HCT116 (cell line): ENCODE results near the gene PITHD1. TPM values are rescaled to one million over a fixed set of nuclear protein-coding genes. Genes with fewer than 3 reads are reported as not detected.
"Not testable (repeated sequence)": the region's sequence is repeated elsewhere in the genome, so short reads cannot be mapped to it uniquely, and the experiment has no call there.

Experiments used
- ATAC-seq: fragments of 200-7000 bp; cut with Tn5 transposase; 2 replicates; pipeline ENCODE4 v1.9.1; 2020; ENCODE audit warnings: mild to moderate bottlenecking, moderate library complexity
- BruUV-seq: library from RNA; stranded (reverse); fragments of 400-500 nt; replicated peaks from 2 replicates; lab custom pipeline; 2021; lab: Mats Ljungman, UMichigan
- CTCF ChIA-PET: fragments of 300-600 bp; sonication (Branson Sonifier 250); formaldehyde crosslinking; loops from one replicate; lab custom pipeline; 2021; ENCODE audit warnings: antibody characterized with exemption; lab: Charles Lee
- POLR2A ChIA-PET: fragments of 300-600, 350-600 bp; sonication (Branson Sonifier 250); formaldehyde crosslinking; loops from one replicate; lab custom pipeline; 2021; ENCODE audit warnings: antibody characterized with exemption; lab: Charles Lee
- RAD21 ChIA-PET, 2 experiments: fragments of 300-600 bp; sonication (Branson Sonifier 250); formaldehyde crosslinking; loops; one replicate each; lab custom pipeline; 2023; ENCODE audit warnings: low total read pairs in 2 of 2; ENCODE audit not compliant: uncharacterized antibody in 2 of 2, unreplicated experiment in 2 of 2, low non-redundant PET in 1 of 2; lab: Charles Lee
- DNase-seq: peaks from one replicate; pipeline ENCODE4 v3.0.0-alpha.2; 2010; ENCODE audit warnings: low read depth, low spot score
- H2AFZ ChIP-seq: fragments of 200-600 bp; shearing (Covaris generic), sonication (generic); 2 replicates; pipeline ENCODE4 v1.6.1; 2017; ENCODE audit warnings: low read depth, mixed run types, mixed read lengths, antibody characterized with exemption, low read length; ENCODE audit not compliant: poor library complexity, severe bottlenecking
- H3K27ac ChIP-seq: 2 replicates; pipeline ENCODE4 v1.5.1; 2012; ENCODE audit warnings: low read depth, low read length
- H3K27me3 ChIP-seq: fragments of 200-600 bp; sonication (generic); 2 replicates; pipeline ENCODE4 v1.6.1; 2016; ENCODE audit warnings: mixed run types, low read length, mixed read lengths; ENCODE audit not compliant: insufficient read depth
- H3K36me3 ChIP-seq, 2 experiments: fragments of 200-500 bp in 1 of 2; fragments of 200-600 bp in 1 of 2; sonication (Bioruptor generic) in 1 of 2; sonication (generic) in 1 of 2; 2 replicates each; pipeline versions ENCODE4 v1.5.1 to v1.6.1; 2014 to 2016; ENCODE audit warnings: low read length in 2 of 2, inconsistent platforms in 1 of 2, mixed read lengths in 1 of 2, mixed run types in 1 of 2; ENCODE audit not compliant: insufficient read depth in 2 of 2, control insufficient read depth in 1 of 2
- H3K4me1 ChIP-seq, 2 experiments: fragments of 200-600 bp in 1 of 2; sonication (generic) in 1 of 2; 2 replicates each; pipeline versions ENCODE4 v1.5.1 to v1.6.1; 2012 to 2017; ENCODE audit warnings: low read length in 2 of 2, inconsistent platforms in 1 of 2, mild to moderate bottlenecking in 1 of 2, mixed read lengths in 1 of 2, mixed run types in 1 of 2, moderate library complexity in 1 of 2; ENCODE audit not compliant: insufficient read depth in 2 of 2, control insufficient read depth in 1 of 2
- H3K4me2 ChIP-seq: fragments of 200-600 bp; sonication (generic); 2 replicates; pipeline ENCODE4 v1.6.1; 2017; ENCODE audit warnings: mixed run types, low read length, mixed read lengths
- H3K4me3 ChIP-seq, 2 experiments: fragments of 200-600 bp in 1 of 2; sonication (generic) in 1 of 2; replicated peaks in 1 of 2; 2 replicates each; pipeline ENCODE4 v1.5.1; 2011 to 2016; ENCODE audit warnings: low read length in 2 of 2, control low read depth in 1 of 2, low read depth in 1 of 2, mild to moderate bottlenecking in 1 of 2, mixed read lengths in 1 of 2, mixed run types in 1 of 2
- H3K79me2 ChIP-seq: fragments of 200-600 bp; sonication (generic); 2 replicates; pipeline ENCODE4 v1.6.1; 2017; ENCODE audit warnings: mild to moderate bottlenecking, mixed run types, low read length, moderate library complexity, mixed read lengths; ENCODE audit not compliant: insufficient read depth
- H3K9ac ChIP-seq: fragments of 200-600 bp; sonication (generic); 2 replicates; pipeline ENCODE4 v1.6.1; 2016; ENCODE audit warnings: low read length, mixed read lengths
- H3K9me2 ChIP-seq: fragments of 200-600 bp; sonication (generic), shearing (Covaris generic); 2 replicates; pipeline ENCODE4 v1.6.1; 2017; ENCODE audit warnings: mixed run types, mild to moderate bottlenecking, moderate library complexity; ENCODE audit not compliant: insufficient read depth
- H3K9me3 ChIP-seq, 2 experiments: fragments of 200-500 bp in 1 of 2; fragments of 200-600 bp in 1 of 2; sonication (Bioruptor generic) in 1 of 2; sonication (generic) in 1 of 2; 2 replicates each; pipeline ENCODE4 v1.6.1; 2014 to 2017; ENCODE audit warnings: low read length in 2 of 2, mixed read lengths in 2 of 2, inconsistent platforms in 1 of 2, low read depth in 1 of 2, mild to moderate bottlenecking in 1 of 2, mixed run types in 1 of 2, moderate library complexity in 1 of 2; ENCODE audit not compliant: control insufficient read depth in 1 of 2, insufficient read depth in 1 of 2
- H4K20me1 ChIP-seq: fragments of 200-600 bp; sonication (generic), shearing (Covaris generic); 2 replicates; pipeline ENCODE4 v1.6.1; 2017; ENCODE audit warnings: mixed run types, mild to moderate bottlenecking, moderate library complexity; ENCODE audit not compliant: insufficient read depth
- ATF3 ChIP-seq: IDR thresholded peaks from 2 replicates; pipeline ENCODE4 v1.6.1; 2012
- CBX3 ChIP-seq: IDR thresholded peaks from 2 replicates; pipeline ENCODE4 v1.6.1; 2012; ENCODE audit warnings: low read depth
- CEBPB ChIP-seq: IDR thresholded peaks from 2 replicates; pipeline ENCODE4 v1.6.1; 2012; ENCODE audit warnings: low read depth
- EGR1 ChIP-seq: IDR thresholded peaks from 2 replicates; pipeline ENCODE4 v1.6.1; 2012; ENCODE audit warnings: low read depth
- ELF1 ChIP-seq: IDR thresholded peaks from 2 replicates; pipeline ENCODE4 v1.6.1; 2012; ENCODE audit warnings: low read depth, borderline replicate concordance
- EZH2 ChIP-seq: fragments of 200-600 bp; sonication (generic); IDR thresholded peaks from 2 replicates; pipeline ENCODE4 v1.6.1; 2017; ENCODE audit warnings: antibody characterized with exemption, mixed run types
- EZH2phosphoT487 ChIP-seq: fragments of 200-600 bp; IDR thresholded peaks from 2 replicates; pipeline ENCODE4 v1.6.1; 2018; ENCODE audit warnings: antibody characterized with exemption, borderline replicate concordance
- FOSL1 ChIP-seq: IDR thresholded peaks from 2 replicates; pipeline ENCODE4 v1.6.1; 2012; ENCODE audit warnings: low read depth
- JUND ChIP-seq: IDR thresholded peaks from 2 replicates; pipeline ENCODE4 v1.6.1; 2012
- MAX ChIP-seq: IDR thresholded peaks from 2 replicates; pipeline ENCODE4 v1.6.1; 2012
- POLR2A ChIP-seq: IDR thresholded peaks from 2 replicates; pipeline ENCODE4 v1.7.0; 2011; ENCODE audit warnings: borderline replicate concordance; ENCODE audit not compliant: insufficient read depth, insufficient read length; ENCODE audit errors: extremely low read depth
- RAD21 ChIP-seq: IDR thresholded peaks from 2 replicates; pipeline ENCODE4 v1.6.1; 2012; ENCODE audit warnings: low read depth, mild to moderate bottlenecking
- SP1 ChIP-seq: IDR thresholded peaks from 2 replicates; pipeline ENCODE4 v1.6.1; 2012; ENCODE audit warnings: low read depth
- YY1 ChIP-seq: IDR thresholded peaks from 2 replicates; pipeline ENCODE4 v1.6.1; 2011; ENCODE audit warnings: low read length, low read depth, moderate library complexity, mild to moderate bottlenecking; ENCODE audit not compliant: insufficient replicate concordance; ENCODE audit errors: extremely low read depth
- ZBTB33 ChIP-seq: IDR thresholded peaks from 2 replicates; pipeline ENCODE4 v1.6.1; 2011; ENCODE audit warnings: mild to moderate bottlenecking, low read length, moderate library complexity; ENCODE audit not compliant: insufficient replicate concordance; ENCODE audit errors: extremely low read depth
- ZFX ChIP-seq: fragments of 450-650 bp; IDR thresholded peaks from 2 replicates; pipeline ENCODE4 v1.6.1; 2017
- ZNF274 ChIP-seq: fragments of 200-500 bp; sonication (Bioruptor generic); IDR thresholded peaks from 2 replicates; pipeline ENCODE4 v1.6.1; 2014; ENCODE audit warnings: mild to moderate bottlenecking, low read depth, low read length, inconsistent platforms
- intact Hi-C: fragments of 100-400 bp; cut with micrococcal nuclease; formaldehyde crosslinking; loops from 2 replicates; pipeline ENCODE4 v1.10.0; 2022
- total RNA-seq: library from RNA; stranded (reverse); gene quantifications from one replicate; pipeline ENCODE4 v1.2.1, GENCODE V29; 2021; ENCODE audit not compliant: unreplicated experiment

Gene PITHD1
- total RNA-seq, 1 experiment from 2014 or later: 57.2 TPM

GRCh38 chr1:23825076-23825761 is 47.0 kb downstream of the PITHD1 start, which contains the start of gene HMGCL (continued):
- TF ChIP-seq ATF3: no peak

GRCh38 chr1:23825762-23826522 is 47.7 kb downstream of the PITHD1 start:
- Histone ChIP-seq H2AFZ (no peak overlapping the region), H4K20me1 (no peaks in the 10 kb centered on the region), H3K79me2 (peaks cover 11% of the 10 kb centered on the region), H3K9me3 (no peaks in the 10 kb centered on the region), H3K9ac (peak overlapping the region; percentile 88), H3K4me1 (peaks cover 2 to 18% of the 10 kb centered on the region in 2 experiments; a peak in 3 of 4 replicates), H3K9me2 (no peaks in the 10 kb centered on the region), H3K4me3 (peak overlapping the region; percentile 81 to 99), H3K36me3 (no peaks in the 10 kb centered on the region), H3K4me2 (peak overlapping the region; percentile 88), H3K27me3 (no peaks in the 10 kb centered on the region), H3K27ac (peak overlapping the region; percentile 75)
- CTCF ChIA-PET: interaction anchor here (2.6 kb wide), 1 partner anchor 16 kb away, joined by 16 read pairs; no protein-coding TSS in a partner anchor
- BruUV-seq: no TSS peak
- POLR2A ChIA-PET: interaction anchor here (0.6 to 1.5 kb wide), 5 partner anchors 24 to 94 kb away, joined by 3 to 5 read pairs (median 4); no protein-coding TSS in a partner anchor
- RAD21 ChIA-PET: interaction anchor here in 1 of 2 experiments (0.6 kb wide), 1 partner anchor 193 kb away, joined by 3 read pairs; no protein-coding TSS in a partner anchor
- ATAC-seq: peak; percentile 7; the same call in 1 of the 2 replicates
- TF ChIP-seq ATF3 (no peak), POLR2A (no peak), SP1 (no peak), EZH2phosphoT487 (no peak), EGR1 (no peak), CBX3 (no peak), FOSL1 (no peak), JUND (no peak), MAX (no peak), YY1 (no peak), ZBTB33 (no peak), ZNF274 (no peak), ZFX (no peak), ELF1 (no peak), RAD21 (no peak), EZH2 (no peak), CEBPB (no peak)
- DNase-seq: no peak
- intact Hi-C loops: no loop called here

GRCh38 chr1:23826590-23826989 is 48.4 kb downstream of the PITHD1 start:
- H3K36me3 ChIP-seq, H3K9me2 ChIP-seq, POLR2A ChIA-PET, ATAC-seq, intact Hi-C loops, H4K20me1 ChIP-seq, H3K9me3 ChIP-seq, CTCF ChIA-PET, H3K4me3 ChIP-seq, BruUV-seq, H3K4me2 ChIP-seq, H2AFZ ChIP-seq, DNase-seq, H3K9ac ChIP-seq, H3K27me3 ChIP-seq, H3K27ac ChIP-seq, RAD21 ChIA-PET: not testable (repeated sequence)
- H3K79me2 ChIP-seq: peaks cover 11% of the 10 kb centered on the region
- H3K4me1 ChIP-seq: peaks cover 2 to 18% of the 10 kb centered on the region in 2 experiments; a peak in 3 of 4 replicates
